ENCODE data around the gene MAMDC2. TPM values are rescaled to one million over a fixed set of nuclear protein-coding genes. Genes with fewer than 3 reads are reported as not detected.
"Not testable (repeated sequence)": the region's sequence is repeated elsewhere in the genome, so short reads cannot be mapped to it uniquely, and the experiment has no call there.

MAMDC2 gene
- polyA plus RNA-seq, 1 donor = 6.9 TPM

- DNase-seq (ENCODE audit: low read depth) = peak; percentile 20
Observed at GRCh38 chr9:70197216-70198044, 153.8 kb downstream of the MAMDC2 start.

GRCh38 chr9:70204743-70205142 lies 161.1 kb downstream of the MAMDC2 start:
- DNase-seq (ENCODE audit: low read depth) = not testable (repeated sequence)

GRCh38 chr9:70205366-70206020 lies 161.8 kb downstream of the MAMDC2 start:
- no peak for DNase-seq (ENCODE audit: low read depth)

DNA sequence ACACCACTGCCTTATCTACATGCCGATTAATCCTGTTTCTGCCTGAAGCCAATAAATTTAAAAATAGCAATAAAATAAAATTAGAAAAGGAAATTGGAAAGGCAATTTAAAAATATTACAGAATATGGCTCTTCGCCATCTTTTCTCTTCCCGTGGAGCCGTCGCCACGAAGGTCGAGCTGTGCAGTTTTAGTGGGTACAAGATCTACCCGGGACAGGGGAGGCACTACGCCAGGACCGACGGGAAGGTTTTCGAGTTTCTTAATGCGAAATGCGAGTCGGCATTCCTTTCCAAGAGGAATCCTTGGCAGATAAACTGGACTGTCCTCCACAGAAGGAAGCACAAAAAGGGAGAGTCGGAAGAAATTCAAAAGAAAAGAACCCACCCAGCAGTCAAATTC lies 173.4 kb downstream of the MAMDC2 start:
- DNase-seq (ENCODE audit: low read depth) = no peak

DNA sequence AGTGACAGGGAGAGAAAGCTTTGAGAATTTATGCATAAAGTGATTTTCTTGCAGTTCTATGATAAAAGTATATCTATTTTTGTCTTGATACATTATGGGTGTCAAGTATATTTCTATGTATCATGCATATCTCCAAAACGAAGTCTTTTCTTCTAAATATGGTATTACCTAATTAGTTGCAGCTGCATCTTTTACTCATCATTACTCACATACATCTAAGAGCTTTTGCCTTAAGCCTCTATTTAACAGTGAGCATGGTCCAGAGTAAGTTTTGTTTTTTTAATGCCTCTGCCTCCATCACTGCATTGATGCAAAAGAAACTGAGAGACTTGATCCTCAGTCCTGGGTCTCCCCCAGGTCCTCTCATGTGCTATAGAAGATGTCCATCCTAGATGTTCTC lies 175.1 kb downstream of the MAMDC2 start:
- no peak for DNase-seq (ENCODE audit: low read depth)

DNA sequence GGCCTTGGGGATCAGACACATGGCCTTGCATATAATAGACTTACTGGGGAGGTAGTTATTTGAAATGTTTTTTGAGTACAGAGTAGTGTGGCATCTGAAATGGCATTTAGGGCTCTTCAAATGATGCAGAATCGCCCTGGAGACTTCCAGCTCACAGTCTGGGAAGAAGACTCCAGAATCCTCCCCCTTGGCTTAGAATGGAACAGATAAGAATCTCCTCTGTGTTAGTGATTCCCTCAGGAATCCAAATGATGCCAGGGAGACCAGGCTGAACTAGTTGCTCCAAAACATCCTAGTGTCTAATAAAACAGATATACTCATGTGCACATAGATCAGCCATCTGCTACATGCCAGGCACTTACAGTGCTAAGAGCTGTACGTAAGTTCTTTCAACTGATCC lies 176.6 kb downstream of the MAMDC2 start:
- no peak for DNase-seq (ENCODE audit: low read depth)

- DNase-seq (ENCODE audit: low read depth) = no peak
Observed at GRCh38 chr9:70222354-70222753, 178.7 kb downstream of the MAMDC2 start.

DNA sequence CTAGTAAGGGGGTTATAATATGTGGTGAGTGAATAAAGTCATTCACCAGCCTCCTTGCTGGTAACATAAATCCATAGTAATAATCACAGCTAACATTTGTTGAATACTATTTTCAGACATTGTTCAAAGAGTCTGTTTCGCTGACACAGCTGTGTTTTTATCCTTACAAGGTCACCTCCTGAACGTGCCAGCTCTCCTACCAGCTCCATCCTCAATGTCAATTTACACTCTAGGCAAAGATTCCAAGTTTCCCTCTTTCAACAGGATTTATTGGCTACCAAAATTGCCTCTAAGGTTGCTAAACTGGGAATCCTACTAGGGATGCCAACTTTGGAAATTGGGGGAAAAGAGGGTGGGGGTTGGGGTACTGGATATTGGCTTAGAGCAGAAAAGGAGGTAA lies 184.5 kb downstream of the MAMDC2 start:
- no peak for DNase-seq (ENCODE audit: low read depth)

- no peak for DNase-seq (ENCODE audit: low read depth)
Observed at GRCh38 chr9:70228611-70229010, 185.0 kb downstream of the MAMDC2 start.

DNA sequence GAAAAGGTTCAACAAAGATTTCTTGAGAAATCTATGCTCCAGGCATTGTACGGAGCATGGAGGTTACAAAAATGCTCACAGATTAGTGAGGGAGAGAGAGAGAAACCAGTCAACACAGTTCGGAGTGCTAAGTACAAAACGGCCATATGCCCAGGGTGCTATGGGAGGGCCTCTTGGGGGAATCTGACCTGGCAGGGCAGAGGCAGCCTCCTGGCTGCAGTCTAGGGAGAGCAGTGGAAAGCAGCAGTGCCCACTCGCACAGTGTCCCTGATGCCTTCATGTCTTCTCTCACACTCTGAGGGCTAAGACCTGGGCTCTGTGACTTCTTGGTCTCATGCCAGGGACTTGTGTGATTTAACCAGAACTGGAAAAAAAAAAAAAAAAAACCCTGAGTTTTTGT lies 185.4 kb downstream of the MAMDC2 start:
- DNase-seq (ENCODE audit: low read depth) = no peak

GRCh38 chr9:70229579-70229978 lies 185.9 kb downstream of the MAMDC2 start:
- DNase-seq (ENCODE audit: low read depth) = no peak

DNA sequence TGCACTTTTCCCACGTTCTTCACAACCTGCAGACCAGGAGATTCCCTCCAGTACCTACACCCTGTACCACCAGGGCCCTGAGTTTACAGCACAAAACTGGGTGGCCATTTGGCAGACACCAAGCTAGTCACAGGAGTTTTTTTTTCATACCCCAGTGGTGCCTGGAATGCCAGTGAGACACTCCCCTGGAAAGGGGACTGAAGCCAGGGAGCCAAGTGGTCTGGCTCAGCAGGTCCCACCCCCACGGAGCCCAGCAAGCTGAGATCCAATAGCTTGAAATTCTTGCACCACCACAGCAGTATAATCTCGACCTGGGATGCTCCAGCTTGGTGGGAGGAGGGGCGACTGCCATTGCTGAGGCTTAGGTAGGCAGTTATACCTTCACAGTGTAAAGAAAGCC lies 188.8 kb downstream of the MAMDC2 start:
- DNase-seq (ENCODE audit: low read depth) = no peak

GRCh38 chr9:70234208-70234607 lies 190.6 kb downstream of the MAMDC2 start:
- not testable (repeated sequence) for DNase-seq (ENCODE audit: low read depth)

- not testable (repeated sequence) for DNase-seq (ENCODE audit: low read depth)
Observed at GRCh38 chr9:70245952-70246351, 202.3 kb downstream of the MAMDC2 start.

- DNase-seq (ENCODE audit: low read depth) = no peak
Observed at GRCh38 chr9:70250221-70250620, 206.6 kb downstream of the MAMDC2 start.

GRCh38 chr9:70255486-70255885 lies 211.8 kb downstream of the MAMDC2 start:
- DNase-seq (ENCODE audit: low read depth) = no peak

DNA sequence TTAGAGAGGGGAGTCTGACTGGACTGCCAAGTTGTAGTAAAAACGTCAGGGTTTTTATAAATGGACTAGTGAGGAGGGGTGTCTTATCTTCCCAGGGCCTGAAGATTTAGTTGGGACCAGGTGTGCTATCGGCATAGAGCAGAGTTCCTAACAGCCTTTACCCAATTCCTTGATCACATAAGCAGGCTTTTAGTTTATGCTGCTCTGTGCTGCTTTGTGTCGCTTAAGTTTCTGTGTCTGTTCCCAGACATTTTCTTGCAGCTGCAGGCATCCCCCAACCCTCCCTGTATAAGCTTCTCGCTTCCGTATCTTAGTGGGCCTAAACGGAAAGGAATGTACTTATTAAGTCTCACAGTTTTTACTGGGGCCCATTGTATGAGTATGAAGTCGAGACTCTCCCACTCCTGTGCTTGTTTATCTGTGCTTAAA lies 212.5 kb downstream of the MAMDC2 start:
- no peak for DNase-seq (ENCODE audit: low read depth)

GRCh38 chr9:70257502-70257901 lies 213.9 kb downstream of the MAMDC2 start:
- no peak for DNase-seq (ENCODE audit: low read depth)

DNA sequence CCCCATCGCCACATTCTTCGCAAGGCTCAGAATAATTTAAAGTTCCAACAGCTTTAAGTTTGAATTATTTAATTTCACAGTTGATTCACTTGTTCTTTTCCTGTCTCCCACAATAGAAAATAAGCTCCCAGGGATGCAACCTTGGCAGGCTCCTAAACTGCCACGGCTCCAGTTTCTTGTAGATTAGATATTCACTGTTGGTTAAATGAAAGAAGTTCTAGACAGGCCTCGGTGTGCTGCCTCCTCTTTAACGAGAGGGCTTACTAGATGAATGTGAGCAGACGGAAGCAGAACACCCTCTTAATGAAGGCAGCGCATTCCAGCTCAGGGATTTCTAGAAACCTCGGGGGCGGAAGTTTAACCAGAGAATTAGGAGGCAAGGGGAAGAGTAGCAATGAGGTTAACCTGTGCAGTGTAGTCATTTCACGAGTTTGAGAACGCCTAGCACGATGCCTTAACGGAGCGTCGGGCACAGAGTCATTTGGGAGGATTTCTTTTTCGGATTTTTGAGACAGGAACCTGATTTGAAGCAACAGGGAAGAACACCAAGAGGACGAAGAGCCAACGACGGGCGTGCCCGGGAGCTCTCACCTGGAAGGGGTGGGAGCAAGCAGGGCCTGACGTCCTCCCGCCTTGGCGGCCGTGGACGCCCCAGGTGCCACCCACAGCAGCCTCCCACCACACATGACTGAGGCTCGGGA lies 214.5 kb downstream of the MAMDC2 start:
- DNase-seq (ENCODE audit: low read depth) = no peak

GRCh38 chr9:70258692-70259511 lies 215.3 kb downstream of the MAMDC2 start, which contains the start of gene SMC5:
TSS of gene SMC5 (plus strand) at chr9:70258978. CDS start at chr9:70259079, 101 bp downstream.
- peak; percentile 78 for DNase-seq (ENCODE audit: low read depth)

GRCh38 chr9:70259512-70259802 lies 215.8 kb downstream of the MAMDC2 start:
- DNase-seq (ENCODE audit: low read depth) = no peak

DNA sequence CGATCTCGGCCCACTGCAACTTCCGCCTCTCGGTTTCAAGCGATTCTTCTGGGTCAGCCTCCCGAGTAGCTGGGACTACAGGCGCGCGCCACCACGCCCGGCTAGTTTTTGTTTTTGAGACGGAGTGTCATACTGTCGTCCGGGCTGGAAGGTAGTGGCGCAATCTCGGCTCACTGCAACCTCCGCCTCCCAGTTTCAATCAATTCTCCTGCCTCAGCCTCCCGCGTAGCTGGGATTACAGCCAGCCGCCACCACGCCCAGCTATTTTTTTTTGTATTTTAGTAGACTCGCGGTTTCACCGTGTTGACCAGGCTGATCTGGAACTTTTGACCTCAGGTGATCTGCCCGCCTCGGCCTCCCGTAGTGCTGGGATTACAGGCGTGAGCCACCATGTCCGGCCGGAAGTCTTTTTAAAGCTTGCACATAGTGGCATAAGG lies 216.4 kb downstream of the MAMDC2 start:
- DNase-seq (ENCODE audit: low read depth) = no peak

All from forelimb muscle (tissue), 1 donor.